WI38 (cell line): ENCODE data around the gene SOWAHA.
"Not testable (repeated sequence)": the region's sequence is repeated elsewhere in the genome, so short reads cannot be mapped to it uniquely, and the experiment has no call there.

Experiments used
- H3K4me3 ChIP-seq: 2 replicates; pipeline ENCODE4 v1.5.1; 2011; ENCODE audit warnings: low read depth, mild to moderate bottlenecking, control low read depth, low read length
- TF ChIP-seq, protein P1 (sequence below): IDR thresholded peaks from 2 replicates; pipeline ENCODE4 v1.5.1; 2012; ENCODE audit warnings: low read depth, mild to moderate bottlenecking, control low read depth, low read length

The SOWAHA gene

DNA sequence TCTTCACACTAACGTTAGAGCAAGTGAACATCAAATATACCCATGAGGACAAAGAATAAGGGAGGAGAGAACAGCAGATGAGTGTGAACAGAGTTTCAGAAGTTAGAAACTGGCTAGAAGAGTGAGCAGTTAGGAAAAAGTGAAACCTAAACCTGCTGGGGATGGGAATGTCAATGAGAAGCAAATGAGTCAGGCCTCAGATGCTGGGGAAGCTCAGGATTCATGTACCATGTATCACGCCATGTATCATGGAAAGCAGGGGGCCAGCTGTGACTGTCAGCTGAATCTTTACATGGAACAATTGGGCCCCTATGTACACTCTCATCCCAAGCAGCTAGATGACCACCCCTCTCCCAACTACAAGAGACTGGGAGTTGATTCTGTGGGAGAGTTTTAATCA is 37.0 kb downstream of the SOWAHA start:
- no peak overlapping the region for H3K4me3 ChIP-seq
- TF ChIP-seq, protein P1, sequence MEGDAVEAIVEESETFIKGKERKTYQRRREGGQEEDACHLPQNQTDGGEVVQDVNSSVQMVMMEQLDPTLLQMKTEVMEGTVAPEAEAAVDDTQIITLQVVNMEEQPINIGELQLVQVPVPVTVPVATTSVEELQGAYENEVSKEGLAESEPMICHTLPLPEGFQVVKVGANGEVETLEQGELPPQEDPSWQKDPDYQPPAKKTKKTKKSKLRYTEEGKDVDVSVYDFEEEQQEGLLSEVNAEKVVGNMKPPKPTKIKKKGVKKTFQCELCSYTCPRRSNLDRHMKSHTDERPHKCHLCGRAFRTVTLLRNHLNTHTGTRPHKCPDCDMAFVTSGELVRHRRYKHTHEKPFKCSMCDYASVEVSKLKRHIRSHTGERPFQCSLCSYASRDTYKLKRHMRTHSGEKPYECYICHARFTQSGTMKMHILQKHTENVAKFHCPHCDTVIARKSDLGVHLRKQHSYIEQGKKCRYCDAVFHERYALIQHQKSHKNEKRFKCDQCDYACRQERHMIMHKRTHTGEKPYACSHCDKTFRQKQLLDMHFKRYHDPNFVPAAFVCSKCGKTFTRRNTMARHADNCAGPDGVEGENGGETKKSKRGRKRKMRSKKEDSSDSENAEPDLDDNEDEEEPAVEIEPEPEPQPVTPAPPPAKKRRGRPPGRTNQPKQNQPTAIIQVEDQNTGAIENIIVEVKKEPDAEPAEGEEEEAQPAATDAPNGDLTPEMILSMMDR = no peak

DNA sequence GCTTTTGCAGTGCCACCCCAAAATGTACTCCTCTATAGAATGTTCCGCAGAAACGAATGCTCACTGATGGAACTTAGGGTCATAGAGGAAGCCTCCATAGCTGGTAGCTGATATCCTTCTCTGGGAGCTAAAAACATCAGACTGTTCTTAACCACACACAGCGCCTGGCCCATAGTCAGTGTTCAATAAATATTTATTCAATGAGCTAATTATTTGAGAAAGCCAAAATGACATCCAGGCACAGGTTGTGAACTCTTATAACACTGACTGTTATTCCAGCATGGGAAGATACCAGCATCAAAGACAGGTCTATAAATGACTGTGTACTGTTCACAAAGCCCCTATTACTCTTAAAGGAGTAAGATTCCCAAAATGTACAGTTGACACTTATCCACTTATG is 40.2 kb downstream of the SOWAHA start:
- TF ChIP-seq, protein P1 = no peak
- no peak overlapping the region for H3K4me3 ChIP-seq

DNA sequence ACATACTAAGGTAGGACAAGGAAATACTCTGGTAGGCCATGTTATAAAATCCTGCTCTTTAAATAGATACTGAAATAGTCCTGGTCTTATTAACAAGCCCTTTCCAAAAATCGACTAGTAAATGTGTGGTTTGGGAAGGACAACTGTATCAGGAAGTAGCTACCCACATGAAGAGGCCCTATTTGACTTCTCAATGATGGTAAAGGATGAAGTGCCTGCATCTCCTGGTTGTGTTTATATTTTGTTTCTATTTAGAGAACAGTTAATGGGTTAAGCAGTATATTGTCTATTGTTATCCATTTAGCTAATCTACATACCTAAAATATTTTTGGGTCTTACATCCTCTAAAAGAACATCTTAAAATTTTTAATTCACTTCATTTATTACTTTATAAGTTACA is 40.7 kb downstream of the SOWAHA start:
- TF ChIP-seq, protein P1 = no peak
- no peak overlapping the region for H3K4me3 ChIP-seq

DNA sequence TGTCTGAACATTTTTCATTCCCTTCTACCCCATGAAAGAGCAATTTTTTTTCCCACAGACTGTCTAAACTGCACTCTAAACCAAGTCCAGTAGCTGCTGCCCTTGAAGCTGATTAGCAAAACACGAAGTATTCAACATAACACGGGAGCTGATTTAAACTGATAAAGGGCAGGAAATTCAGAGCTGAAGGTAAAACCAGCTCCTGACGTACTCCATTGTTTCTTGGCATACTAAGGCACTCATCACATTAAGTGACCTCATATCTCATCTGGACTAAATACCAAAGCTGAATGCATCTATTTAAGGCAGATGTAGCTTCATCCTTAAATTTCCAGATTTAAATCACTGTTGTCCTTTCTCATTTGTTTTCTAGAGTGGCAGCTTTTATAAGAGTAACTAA is 41.2 kb downstream of the SOWAHA start:
- TF ChIP-seq, protein P1 = no peak
- no peak overlapping the region for H3K4me3 ChIP-seq

DNA sequence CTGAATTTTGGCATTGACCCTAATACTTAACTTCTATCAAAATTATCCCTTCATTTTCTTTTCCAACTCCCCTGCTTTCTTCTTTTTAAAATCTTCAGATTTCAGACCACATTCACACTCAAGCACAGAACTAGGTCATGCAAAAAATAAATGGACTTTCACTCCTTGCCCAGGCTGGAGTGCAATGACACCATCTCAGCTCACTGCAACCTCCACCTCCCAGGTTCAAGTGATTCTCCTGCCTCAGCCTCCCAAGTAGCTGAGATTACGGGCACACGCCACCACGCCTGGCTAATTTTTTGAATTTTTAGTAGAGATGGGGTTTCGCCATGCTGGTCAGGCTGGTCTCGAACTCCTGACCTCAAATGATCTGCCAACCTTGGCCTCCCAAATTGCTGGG is 41.9 kb downstream of the SOWAHA start:
- not testable (repeated sequence) for H3K4me3 ChIP-seq

DNA sequence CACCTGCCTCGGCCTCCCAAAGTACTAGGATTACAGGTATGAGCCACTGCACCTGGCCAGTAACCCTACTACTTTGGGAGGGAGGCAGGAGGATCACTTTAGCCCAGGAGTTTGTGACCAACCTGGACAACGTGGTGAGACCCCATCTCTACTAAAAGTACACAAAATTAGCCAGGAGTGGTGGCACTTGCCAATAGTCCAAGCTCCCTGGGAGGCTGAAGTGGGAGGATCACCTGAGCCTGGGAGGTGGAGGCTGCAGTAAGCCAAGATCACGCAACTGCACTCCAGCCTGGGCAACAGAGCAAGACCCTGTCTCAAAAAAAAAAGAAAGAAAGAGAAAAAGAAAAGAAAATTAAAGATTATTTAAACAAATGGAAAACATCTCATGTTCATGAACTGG is 42.9 kb downstream of the SOWAHA start:
- TF ChIP-seq, protein P1 = no peak
- H3K4me3 ChIP-seq = no peak overlapping the region

DNA sequence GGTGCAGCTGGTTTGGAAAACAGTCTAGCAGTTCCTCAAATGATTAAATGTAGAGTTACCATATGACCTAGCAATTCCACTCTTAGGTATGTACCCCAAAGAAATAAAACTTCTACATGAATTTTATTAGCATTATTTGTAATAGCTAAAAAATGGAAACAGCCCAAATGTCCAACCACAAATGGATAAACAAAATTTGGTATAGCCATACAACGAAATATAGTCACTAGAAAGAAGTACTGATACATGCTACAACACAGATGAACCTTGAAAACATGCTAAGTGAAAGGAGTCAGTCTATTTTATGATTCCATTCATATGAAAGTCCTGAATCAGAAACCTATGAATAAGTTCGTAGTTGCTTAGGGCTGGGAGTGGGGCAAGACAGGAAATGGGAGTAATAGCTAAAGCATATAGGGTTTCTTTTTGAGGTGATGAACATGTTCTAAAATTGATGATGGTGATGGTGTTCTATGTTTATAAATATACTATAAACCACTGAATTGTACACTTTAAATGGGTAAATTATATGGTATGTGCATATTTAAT is 46.9 kb downstream of the SOWAHA start:
- H3K4me3 ChIP-seq = no peak overlapping the region
- TF ChIP-seq, protein P1 = no peak

DNA sequence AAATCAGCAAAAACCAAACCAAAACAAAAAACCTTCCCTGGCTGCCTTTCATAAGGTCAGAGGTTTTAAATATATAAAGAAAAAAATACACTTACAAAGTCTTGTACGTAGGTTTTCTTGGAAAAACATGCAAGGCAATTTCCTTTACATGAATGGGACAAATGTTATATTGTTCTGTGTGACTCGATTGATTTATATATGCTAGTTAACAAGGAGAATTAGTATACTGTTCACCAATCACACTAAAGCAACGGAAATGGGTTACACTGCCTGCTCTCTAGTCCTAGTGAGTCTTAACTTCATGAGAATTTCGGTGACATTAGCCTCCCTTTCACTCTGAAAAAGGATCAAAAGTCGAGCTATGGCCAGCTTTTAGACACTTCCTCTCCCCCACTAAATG is 47.6 kb downstream of the SOWAHA start:
- no peak overlapping the region for H3K4me3 ChIP-seq
- TF ChIP-seq, protein P1 = no peak
